ENCODE measurements around the gene CYP20A1.

Gene CYP20A1

GRCh38 chr2:203279288-203279687 lies 40.5 kb downstream of the CYP20A1 start:
- no peak for TF ChIP-seq SIN3A (IDR thresholded peaks at IDR 0.05; ENCODE audit: borderline replicate concordance, insufficient read depth, low read length)
- TF ChIP-seq FOXP2 (optimal IDR thresholded peaks at IDR 0.05; ENCODE audit: borderline replicate concordance, extremely low read depth, extremely low read length, insufficient read depth): no peak
- no peak for TF ChIP-seq TAF1 (IDR thresholded peaks at IDR 0.05; ENCODE audit: borderline replicate concordance, insufficient read depth, low read length)
- no peak for TF ChIP-seq REST (IDR thresholded peaks at IDR 0.05; ENCODE audit: insufficient read depth in 1 of 2, low read depth in 2 of 2, low read length in 2 of 2)
- TF ChIP-seq POLR2AphosphoS5 (IDR thresholded peaks at IDR 0.05; ENCODE audit: low read depth, low read length): no peak

- TF ChIP-seq FOXP2 (optimal IDR thresholded peaks at IDR 0.05; ENCODE audit: borderline replicate concordance, extremely low read depth, extremely low read length, insufficient read depth) (no peak), SIN3A (IDR thresholded peaks at IDR 0.05; ENCODE audit: borderline replicate concordance, insufficient read depth, low read length) (no peak), POLR2AphosphoS5 (IDR thresholded peaks at IDR 0.05; ENCODE audit: low read depth, low read length) (no peak)
Measured at GRCh38 chr2:203280428-203281064, 41.7 kb downstream of the CYP20A1 start.

GRCh38 chr2:203282101-203282500 lies 43.3 kb downstream of the CYP20A1 start:
- no peak for TF ChIP-seq FOXP2 (optimal IDR thresholded peaks at IDR 0.05; ENCODE audit: borderline replicate concordance, extremely low read depth, extremely low read length, insufficient read depth)
- no peak for TF ChIP-seq TAF1 (IDR thresholded peaks at IDR 0.05; ENCODE audit: borderline replicate concordance, insufficient read depth, low read length)
- no peak for TF ChIP-seq POLR2AphosphoS5 (IDR thresholded peaks at IDR 0.05; ENCODE audit: low read depth, low read length)
- TF ChIP-seq REST (IDR thresholded peaks at IDR 0.05; ENCODE audit: insufficient read depth in 1 of 2, low read depth in 2 of 2, low read length in 2 of 2): no peak

GRCh38 chr2:203286532-203286931 lies 47.7 kb downstream of the CYP20A1 start:
- TF ChIP-seq FOXP2 (optimal IDR thresholded peaks at IDR 0.05; ENCODE audit: borderline replicate concordance, extremely low read depth, extremely low read length, insufficient read depth) (no peak), REST (IDR thresholded peaks at IDR 0.05; ENCODE audit: insufficient read depth in 1 of 2, low read depth in 2 of 2, low read length in 2 of 2) (no peak), TAF1 (IDR thresholded peaks at IDR 0.05; ENCODE audit: borderline replicate concordance, insufficient read depth, low read length) (no peak), POLR2AphosphoS5 (IDR thresholded peaks at IDR 0.05; ENCODE audit: low read depth, low read length) (no peak), SIN3A (IDR thresholded peaks at IDR 0.05; ENCODE audit: borderline replicate concordance, insufficient read depth, low read length) (no peak)

GRCh38 chr2:203301667-203302066 lies 62.8 kb downstream of the CYP20A1 start:
- TF ChIP-seq SIN3A (IDR thresholded peaks at IDR 0.05; ENCODE audit: borderline replicate concordance, insufficient read depth, low read length) (no peak), POLR2AphosphoS5 (IDR thresholded peaks at IDR 0.05; ENCODE audit: low read depth, low read length) (no peak), REST (IDR thresholded peaks at IDR 0.05; ENCODE audit: insufficient read depth in 1 of 2, low read depth in 2 of 2, low read length in 2 of 2) (no peak), TAF1 (IDR thresholded peaks at IDR 0.05; ENCODE audit: borderline replicate concordance, insufficient read depth, low read length) (no peak), FOXP2 (optimal IDR thresholded peaks at IDR 0.05; ENCODE audit: borderline replicate concordance, extremely low read depth, extremely low read length, insufficient read depth) (no peak)
